Measurements from ENCODE around the gene PRR33. TPM values are rescaled to one million over a fixed set of nuclear protein-coding genes. Genes with fewer than 3 reads are reported as not detected.

The PRR33 gene
- polyA plus RNA-seq, 3 donors from 2014 or later = 0.35 TPM; not detected in 2

DNA sequence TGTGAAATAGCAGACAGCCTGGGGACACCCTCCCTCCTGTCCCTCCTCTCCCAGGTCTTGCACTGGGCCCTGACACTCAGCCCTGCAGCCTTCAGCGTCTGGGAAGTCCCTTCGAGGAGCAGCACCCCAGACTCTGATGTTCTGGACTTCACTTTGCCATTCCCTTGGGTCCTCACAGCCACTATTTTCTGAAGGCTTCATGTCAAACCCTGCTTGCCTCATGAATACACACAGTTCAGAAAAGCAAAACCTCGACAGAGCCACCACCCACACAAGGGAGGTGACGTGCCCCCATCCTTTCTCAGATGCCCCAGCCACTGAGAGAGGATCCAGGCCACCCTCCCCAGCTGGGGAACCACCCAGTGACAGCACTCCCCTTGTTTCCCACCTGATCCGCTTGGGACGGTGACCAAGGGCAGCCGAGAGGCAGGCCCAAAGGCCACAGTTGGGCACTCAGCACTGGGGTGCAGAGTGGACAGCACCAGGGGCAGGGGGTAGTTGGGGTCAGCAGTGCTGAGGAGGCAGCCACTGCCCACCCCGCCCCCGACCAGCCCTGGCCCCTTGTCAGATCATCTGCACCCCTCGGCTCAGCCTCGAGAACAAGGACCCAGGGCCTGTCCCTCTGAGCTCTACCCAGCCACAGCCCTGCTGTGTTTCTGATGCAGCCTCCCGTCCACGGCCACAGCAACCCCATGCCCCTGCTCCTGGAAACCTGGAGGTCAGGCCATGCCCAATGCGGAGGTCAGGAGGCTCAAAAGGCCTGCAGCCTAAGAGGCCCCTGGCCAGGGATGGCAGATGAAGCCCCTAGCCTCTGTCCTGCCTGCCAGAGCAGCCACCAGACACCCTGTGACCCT is 24.7 kb upstream of the PRR33 start:
- no peak overlapping the region for H3K4me3 Mint-ChIP-seq
- peaks cover 8 to 17% of the 10 kb centered on the region in 2 donors for H3K4me1 Mint-ChIP-seq
- DNase-seq = no peak
- no peaks in the 10 kb centered on the region for H3K9me3 Mint-ChIP-seq
- H3K36me3 Mint-ChIP-seq = no peaks in the 10 kb centered on the region
- peak overlapping the region in 4 of 6 donors; percentile 33 to 71 (median 54) for H3K27ac Mint-ChIP-seq
- peaks cover 5 to 20% (median 14%) of the 10 kb centered on the region in 3 donors for H3K27me3 Mint-ChIP-seq (ENCODE audit: low read depth in 3 of 3)

DNA sequence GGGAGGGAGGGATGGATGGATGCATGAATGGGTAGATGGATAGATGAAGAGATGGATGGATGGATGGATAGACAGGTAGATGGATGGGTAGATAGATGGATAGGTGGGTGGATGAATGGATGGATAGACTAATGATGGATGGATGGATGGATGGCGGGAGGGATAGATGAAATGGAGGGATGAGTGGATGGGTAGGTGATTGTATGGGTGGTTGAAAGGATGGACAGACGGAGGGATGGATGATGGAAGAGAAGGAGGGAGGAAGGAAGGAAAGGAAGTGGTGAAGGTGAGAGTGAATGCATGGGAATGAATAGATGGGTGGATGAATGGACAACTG is 24.1 kb upstream of the PRR33 start:
- no peaks in the 10 kb centered on the region for H3K9me3 Mint-ChIP-seq
- H3K4me3 Mint-ChIP-seq = peak overlapping the region in 1 of 5 donors; percentile 10
- H3K4me1 Mint-ChIP-seq = peaks cover 8 to 17% of the 10 kb centered on the region in 2 donors
- H3K27ac Mint-ChIP-seq = peak overlapping the region in 2 of 6 donors; percentile 5 to 33
- no peaks in the 10 kb centered on the region for H3K36me3 Mint-ChIP-seq
- no peak for DNase-seq
- peaks cover 5 to 18% (median 15%) of the 10 kb centered on the region in 3 donors for H3K27me3 Mint-ChIP-seq (ENCODE audit: low read depth in 3 of 3)

DNA sequence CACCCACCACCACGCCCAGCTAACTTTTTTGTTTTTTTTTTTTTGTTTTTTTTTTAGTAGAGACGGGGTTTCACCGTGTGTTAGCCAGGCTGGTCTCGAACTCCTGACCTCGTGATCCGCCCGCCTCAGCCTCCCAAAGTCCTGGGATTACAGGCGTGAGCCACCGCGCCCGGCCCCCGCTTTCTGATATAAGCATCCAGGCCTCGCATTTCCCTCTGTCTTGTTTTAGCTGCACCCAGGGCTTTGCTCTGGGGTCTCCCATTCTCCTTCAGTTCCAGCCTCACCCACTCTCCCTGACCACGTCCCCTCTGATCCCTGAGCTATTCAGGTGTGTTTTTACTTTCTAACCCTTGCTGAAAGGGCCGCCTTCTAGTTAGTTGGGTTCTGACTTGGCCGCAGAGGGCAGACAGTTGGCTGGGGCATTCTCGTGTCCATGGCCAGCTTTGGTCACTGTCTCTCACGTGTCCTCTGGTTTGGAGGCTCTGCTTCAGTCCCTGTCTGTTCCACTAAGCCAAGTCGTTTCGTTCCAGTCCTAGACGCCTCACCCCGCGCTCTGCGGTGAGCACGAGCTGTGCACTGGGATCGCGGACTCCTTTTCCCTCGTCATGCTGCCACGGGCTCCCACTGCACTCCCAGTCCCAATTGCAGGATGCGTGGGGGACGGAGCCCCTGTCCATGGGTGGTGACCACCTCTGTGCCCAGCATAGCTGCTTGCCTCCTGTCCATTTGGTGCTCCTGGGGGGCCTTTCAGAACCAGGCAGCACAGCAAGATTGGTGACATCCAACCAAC is 21.8 kb upstream of the PRR33 start:
- no peak overlapping the region for H3K27ac Mint-ChIP-seq
- no peak for DNase-seq
- peaks cover 7 to 14% (median 13%) of the 10 kb centered on the region in 3 donors for H3K27me3 Mint-ChIP-seq (ENCODE audit: low read depth in 3 of 3)
- no peaks in the 10 kb centered on the region for H3K9me3 Mint-ChIP-seq
- H3K36me3 Mint-ChIP-seq = no peaks in the 10 kb centered on the region
- no peak overlapping the region for H3K4me3 Mint-ChIP-seq
- peaks cover 8 to 15% of the 10 kb centered on the region in 2 donors for H3K4me1 Mint-ChIP-seq

DNA sequence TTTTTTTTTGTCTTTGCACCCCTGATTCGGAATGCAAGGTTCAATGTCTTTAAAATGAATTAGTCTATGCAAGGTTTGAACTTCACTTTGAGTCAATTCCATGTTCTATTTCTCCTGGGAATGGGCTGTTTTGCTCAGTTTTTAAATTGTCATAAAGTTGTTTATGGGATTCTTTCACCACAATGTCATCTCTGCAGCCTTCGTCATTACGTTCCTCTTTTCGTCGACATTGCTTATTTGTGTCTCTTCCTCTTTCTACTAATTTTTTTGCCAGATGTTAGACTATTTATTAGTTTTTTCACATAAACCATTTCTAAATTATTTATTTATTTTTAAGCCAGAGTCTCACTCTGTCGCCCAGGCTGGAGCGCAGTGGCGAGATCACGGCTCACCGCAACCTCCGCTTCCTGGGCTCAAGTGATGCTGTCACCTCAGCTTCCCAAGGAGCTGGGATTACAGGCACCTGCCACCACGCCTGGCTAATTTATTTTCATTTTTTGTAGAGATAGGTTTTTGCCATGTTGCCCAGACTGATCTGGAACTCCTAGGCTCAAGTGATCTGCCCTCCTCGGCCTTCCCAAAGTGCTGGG is 20.7 kb upstream of the PRR33 start:
- no peak for DNase-seq
- no peak overlapping the region for H3K4me3 Mint-ChIP-seq
- H3K27me3 Mint-ChIP-seq (ENCODE audit: low read depth in 3 of 3) = peaks cover 9 to 11% (median 9%) of the 10 kb centered on the region in 3 donors
- no peaks in the 10 kb centered on the region for H3K36me3 Mint-ChIP-seq
- H3K27ac Mint-ChIP-seq = peak overlapping the region in 1 of 6 donors; percentile 71
- H3K9me3 Mint-ChIP-seq = no peaks in the 10 kb centered on the region
- peaks cover 8 to 14% of the 10 kb centered on the region in 2 donors for H3K4me1 Mint-ChIP-seq

- Mint-ChIP-seq H3K36me3 (no peaks in the 10 kb centered on the region), H3K9me3 (no peaks in the 10 kb centered on the region), H3K27me3 (ENCODE audit: low read depth in 3 of 3) (peaks cover 2 to 8% (median 8%) of the 10 kb centered on the region in 3 donors), H3K4me3 (no peak overlapping the region), H3K4me1 (no peaks in the 10 kb centered on the region), H3K27ac (no peak overlapping the region)
- no peak for DNase-seq
Measured at GRCh38 chr11:1909524-1909923, 17.8 kb upstream of the PRR33 start.

GRCh38 chr11:1908618-1909017 is 16.9 kb upstream of the PRR33 start:
- Mint-ChIP-seq H3K27me3 (ENCODE audit: low read depth in 3 of 3) (peaks cover 2 to 8% (median 6%) of the 10 kb centered on the region in 3 donors), H3K9me3 (no peaks in the 10 kb centered on the region), H3K27ac (peak overlapping the region in 1 of 6 donors; percentile 7), H3K36me3 (no peaks in the 10 kb centered on the region), H3K4me1 (no peaks in the 10 kb centered on the region), H3K4me3 (no peak overlapping the region)
- DNase-seq = no peak

DNA sequence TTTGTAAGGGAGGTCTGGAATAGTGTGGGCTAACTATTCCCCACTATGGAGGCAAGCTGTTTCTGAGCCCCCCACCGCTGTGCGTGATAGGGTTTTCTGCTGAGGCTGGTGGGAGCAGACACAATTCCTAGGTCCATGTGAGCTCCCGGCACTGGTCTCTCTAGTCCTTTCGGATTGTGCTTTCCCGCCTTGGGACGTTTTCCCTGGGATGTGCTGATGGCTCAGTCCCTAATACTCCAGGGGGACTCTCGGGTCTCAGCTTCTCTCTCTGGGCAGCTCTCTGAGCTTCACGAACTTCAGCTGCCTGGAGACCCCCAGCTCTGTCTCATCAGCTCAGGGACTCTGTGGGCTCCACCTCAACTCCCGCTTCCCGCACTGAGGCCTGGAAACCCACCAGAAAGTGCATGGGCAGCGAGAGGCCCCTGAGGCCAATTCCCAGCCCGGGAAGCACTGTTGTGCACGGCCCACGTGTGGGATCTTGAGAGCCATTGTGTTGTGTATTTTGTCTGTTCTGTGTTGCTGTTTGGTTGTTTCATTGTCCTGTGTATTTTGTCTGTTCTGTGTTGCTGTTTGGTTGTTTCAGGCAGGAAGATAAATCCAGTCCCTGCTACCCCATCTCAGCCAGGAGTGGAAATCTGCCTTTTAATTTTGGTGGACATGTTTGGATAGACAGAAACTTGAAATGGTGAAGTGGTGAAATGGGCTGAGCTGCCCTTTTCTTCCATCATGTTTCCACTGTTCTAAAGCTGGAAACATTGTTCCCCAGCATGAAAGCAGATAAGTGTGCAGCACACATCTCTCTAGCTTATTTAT is 15.1 kb upstream of the PRR33 start:
- Mint-ChIP-seq H3K4me1 (no peaks in the 10 kb centered on the region), H3K27me3 (ENCODE audit: low read depth in 3 of 3) (peaks cover 2 to 6% (median 6%) of the 10 kb centered on the region in 3 donors), H3K9me3 (no peaks in the 10 kb centered on the region), H3K27ac (no peak overlapping the region), H3K4me3 (no peak overlapping the region), H3K36me3 (no peaks in the 10 kb centered on the region)
- DNase-seq = no peak

DNA sequence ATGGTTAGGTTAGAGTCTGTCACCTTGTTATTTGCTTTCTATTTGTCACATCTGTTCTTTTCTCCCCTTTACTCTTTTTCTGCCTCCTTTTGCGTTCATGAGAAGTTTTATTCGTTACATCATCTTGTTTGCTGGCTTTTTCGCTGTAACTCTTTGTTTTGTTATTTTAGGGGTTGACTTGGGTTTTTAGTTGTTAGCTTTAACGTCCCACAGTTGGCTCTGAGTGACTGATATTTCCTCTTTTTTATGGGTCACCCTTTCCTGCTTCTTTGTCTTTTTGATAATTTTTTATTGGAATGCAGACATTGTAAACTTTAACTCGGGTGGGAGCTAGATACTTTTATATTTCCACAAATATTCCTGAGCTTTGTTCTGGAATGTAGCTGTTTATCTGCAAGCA is 14.5 kb upstream of the PRR33 start:
- Mint-ChIP-seq H3K27me3 (ENCODE audit: low read depth in 3 of 3) (peaks cover 2 to 6% (median 6%) of the 10 kb centered on the region in 3 donors), H3K4me1 (no peaks in the 10 kb centered on the region), H3K27ac (no peak overlapping the region), H3K4me3 (no peak overlapping the region), H3K36me3 (no peaks in the 10 kb centered on the region), H3K9me3 (no peaks in the 10 kb centered on the region)
- no peak for DNase-seq

DNA sequence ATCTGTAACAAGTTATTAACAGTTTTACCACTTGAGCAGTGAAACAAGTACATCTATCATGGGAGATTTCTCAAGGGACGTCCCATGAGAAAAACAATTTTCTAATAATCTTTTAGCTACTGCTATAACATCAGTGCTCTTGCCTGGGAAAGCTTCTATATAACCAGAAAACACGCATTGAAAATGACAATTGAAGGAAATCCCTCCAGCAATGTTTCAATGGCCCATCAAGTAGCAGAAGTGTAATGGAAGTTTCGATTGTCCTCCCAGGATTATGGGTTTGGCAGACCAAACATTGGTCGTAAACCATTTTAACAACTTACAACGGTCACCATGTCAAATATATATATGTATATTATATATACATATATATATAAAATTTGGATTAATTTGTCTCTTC is 8.0 kb upstream of the PRR33 start:
- H3K36me3 Mint-ChIP-seq = peaks cover 0 to 6% (median 0%) of the 10 kb centered on the region in 3 donors
- peaks cover 0 to 2% of the 10 kb centered on the region in 2 donors for H3K4me1 Mint-ChIP-seq
- H3K27ac Mint-ChIP-seq = no peak overlapping the region
- H3K9me3 Mint-ChIP-seq = no peaks in the 10 kb centered on the region
- no peak overlapping the region for H3K4me3 Mint-ChIP-seq
- peaks cover 0 to 5% (median 3%) of the 10 kb centered on the region in 3 donors for H3K27me3 Mint-ChIP-seq (ENCODE audit: low read depth in 3 of 3)
- no peak for DNase-seq

DNA sequence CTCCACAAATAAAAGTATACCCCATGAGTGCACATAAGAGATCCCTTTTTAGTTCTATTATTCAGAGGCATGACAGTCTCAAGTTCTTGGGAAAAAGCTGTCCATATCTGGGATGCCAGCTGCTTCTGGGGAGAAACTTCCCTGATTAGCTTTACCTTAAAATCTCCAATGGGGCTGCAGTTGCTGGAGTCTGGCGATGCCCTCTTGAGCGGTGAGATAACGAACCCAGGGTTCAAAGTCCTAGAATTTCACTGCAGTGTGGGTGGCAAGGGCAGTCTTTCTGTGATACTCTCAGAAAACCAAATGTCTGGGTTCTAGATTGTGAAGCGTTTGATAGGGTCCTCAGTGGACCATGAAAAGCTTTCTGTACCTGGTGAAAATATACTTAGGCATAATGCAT is 7.4 kb upstream of the PRR33 start:
- Mint-ChIP-seq H3K27ac (no peak overlapping the region), H3K4me1 (peaks cover 0 to 2% of the 10 kb centered on the region in 2 donors), H3K36me3 (peaks cover 0 to 6% (median 0%) of the 10 kb centered on the region in 3 donors), H3K9me3 (no peaks in the 10 kb centered on the region), H3K27me3 (ENCODE audit: low read depth in 3 of 3) (peaks cover 0 to 5% (median 3%) of the 10 kb centered on the region in 3 donors), H3K4me3 (no peak overlapping the region)
- no peak for DNase-seq

- DNase-seq = no peak
- Mint-ChIP-seq H3K4me3 (peak overlapping the region in 1 of 5 donors; percentile 56), H3K27ac (no peak overlapping the region), H3K27me3 (ENCODE audit: low read depth in 3 of 3) (peaks cover 3 to 12% (median 6%) of the 10 kb centered on the region in 3 donors), H3K36me3 (peaks cover 0 to 6% (median 0%) of the 10 kb centered on the region in 3 donors), H3K9me3 (no peaks in the 10 kb centered on the region), H3K4me1 (peaks cover 18% of the 10 kb centered on the region in 2 donors)
Measured at GRCh38 chr11:1896923-1897322, 5.2 kb upstream of the PRR33 start.

DNA sequence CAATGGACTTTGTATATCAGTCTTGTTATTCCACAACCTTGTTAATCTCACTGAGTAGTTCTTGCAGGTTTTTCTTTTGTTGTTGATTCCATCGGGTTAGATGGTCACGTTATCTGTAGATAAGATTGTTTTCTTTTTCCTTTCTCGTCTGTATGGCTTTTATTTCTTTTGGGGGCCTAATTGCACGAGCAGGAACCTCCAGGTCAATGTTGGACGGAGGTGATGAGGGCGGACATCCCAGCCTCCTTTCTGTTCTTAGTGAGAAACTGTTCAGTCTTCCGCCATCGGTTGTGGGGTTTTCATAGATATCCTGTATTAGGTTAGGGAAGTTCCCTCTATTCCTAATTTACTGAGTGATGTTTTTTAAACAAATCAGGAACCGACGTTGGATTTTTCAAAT is 4.8 kb upstream of the PRR33 start:
- Mint-ChIP-seq H3K36me3 (peaks cover 0 to 6% (median 0%) of the 10 kb centered on the region in 3 donors), H3K4me3 (no peak overlapping the region), H3K27ac (no peak overlapping the region), H3K27me3 (ENCODE audit: low read depth in 3 of 3) (peaks cover 3 to 14% (median 6%) of the 10 kb centered on the region in 3 donors), H3K4me1 (peaks cover 23% of the 10 kb centered on the region in 2 donors), H3K9me3 (no peaks in the 10 kb centered on the region)
- DNase-seq = no peak

DNA sequence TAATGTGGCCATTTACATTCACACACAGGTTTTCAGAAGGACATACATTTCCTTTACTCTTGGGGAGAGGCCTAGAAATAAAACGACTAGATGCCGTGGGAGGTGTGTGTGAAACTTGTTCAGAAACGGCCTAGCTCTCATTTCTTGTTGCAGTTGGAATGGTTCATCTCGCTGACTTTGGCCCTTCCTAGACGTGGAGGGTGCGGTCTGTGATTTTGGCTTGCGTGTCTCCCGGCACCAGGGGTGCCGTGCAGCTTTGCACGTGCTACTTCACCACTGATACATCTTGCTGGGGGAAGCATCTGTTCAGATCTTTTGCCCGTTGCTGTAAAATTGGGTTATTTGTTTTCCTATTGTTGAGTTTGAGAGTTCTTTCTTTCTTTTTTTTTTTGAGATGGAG is 3.1 kb upstream of the PRR33 start:
- no peak overlapping the region for H3K27ac Mint-ChIP-seq

More for the DNA sequence above, 3.1 kb upstream of the PRR33 start:
- no peak for DNase-seq
- Mint-ChIP-seq H3K4me3 (no peak overlapping the region), H3K27me3 (ENCODE audit: low read depth in 3 of 3) (peaks cover 9 to 18% (median 11%) of the 10 kb centered on the region in 3 donors), H3K9me3 (no peaks in the 10 kb centered on the region), H3K36me3 (peaks cover 0 to 6% (median 0%) of the 10 kb centered on the region in 3 donors), H3K4me1 (peaks cover 38 to 40% of the 10 kb centered on the region in 2 donors)

Measured in immature natural killer cell (primary cell).